K562 treated with DMSO at 1 percent for 24 hours (cell line): Measurements from ENCODE around the gene KLHDC10. TPM values are rescaled to one million over a fixed set of nuclear protein-coding genes. Genes with fewer than 3 reads are reported as not detected.

Source experiments
- total RNA-seq: library from RNA; unstranded; fragments of 300-600 nt; gene quantifications from 2 replicates; pipeline ENCODE4 v1.2.3, GENCODE V29; 2022; ENCODE audit warnings: low read depth; ENCODE audit not compliant: insufficient read depth

The KLHDC10 gene
- 14.1 and 22.0 TPM in 2 replicates for total RNA-seq

GRCh38 chr7:130069978-130070860, at the start of gene KLHDC10:
Gene KLHDC10, plus strand, starts transcription at chr7:130070534. Its CDS starts 110 bp downstream, at chr7:130070644.

Other genes starting within 250 kb of the KLHDC10 start
- gene UBE2H, start 117.6 kb upstream of the KLHDC10 start, total RNA-seq: 49.7 and 50.6 TPM in 2 replicates
- gene ZC3HC1, start 19.2 kb upstream of the KLHDC10 start, total RNA-seq: 39.3 and 43.0 TPM in 2 replicates
- 24.1 and 27.3 TPM in 2 replicates for gene TMEM209, start 134.9 kb downstream of the KLHDC10 start, total RNA-seq
- gene SSMEM1, start 137.3 kb downstream of the KLHDC10 start, total RNA-seq: not detected in 2 replicates
- not detected in 2 replicates for gene CPA2, start 196.3 kb downstream of the KLHDC10 start, total RNA-seq
- not detected in 2 replicates for gene CPA4, start 222.6 kb downstream of the KLHDC10 start, total RNA-seq